K562 (cell line): ENCODE measurements around the gene KARS1. TPM values are rescaled to one million over a fixed set of nuclear protein-coding genes. Genes with fewer than 3 reads are reported as not detected.

Source experiments
- BRF1 ChIP-seq: IDR thresholded peaks from 3 replicates; pipeline ENCODE4 v1.6.1; 2011; ENCODE audit warnings: borderline replicate concordance, mild to moderate bottlenecking; ENCODE audit not compliant: insufficient read length; ENCODE audit errors: extremely low read depth
- DACH1 ChIP-seq: fragments of 450-650 bp; IDR thresholded peaks from 2 replicates; pipeline ENCODE4 v1.6.1; 2018; ENCODE audit not compliant: partially characterized antibody
- DPF2 ChIP-seq: fragments of 450-650 bp; IDR thresholded peaks from 2 replicates; pipeline ENCODE4 v1.6.1; 2016
- E2F6 ChIP-seq, 2 experiments: IDR thresholded peaks; 2 replicates each; pipeline ENCODE4 v1.6.1; 2011; ENCODE audit warnings: borderline replicate concordance in 1 of 2, control low read depth in 1 of 2, low read depth in 1 of 2, low read length in 1 of 2, mild to moderate bottlenecking in 1 of 2, mixed read lengths in 1 of 2, moderate library complexity in 1 of 2; ENCODE audit not compliant: insufficient read depth in 1 of 2, insufficient read length in 1 of 2, poor library complexity in 1 of 2, severe bottlenecking in 1 of 2; ENCODE audit errors: extremely low read depth in 1 of 2
- FOSL1 ChIP-seq: fragments of 200-800 bp; sonication (Bioruptor generic); conservative IDR thresholded peaks from 2 replicates; pipeline ENCODE4 v1.6.1; 2016; ENCODE audit warnings: missing genetic modification characterization, missing compliant biosample characterization
- GMEB1 ChIP-seq: fragments of 250-450 bp; sonication (Bioruptor Pico); IDR thresholded peaks from 2 replicates; pipeline ENCODE4 v1.4.0; 2020; ENCODE audit warnings: mild to moderate bottlenecking
- GTF3C2 ChIP-seq: IDR thresholded peaks from 3 replicates; pipeline ENCODE4 v1.6.1; 2011; ENCODE audit warnings: borderline replicate concordance, mild to moderate bottlenecking, moderate library complexity; ENCODE audit not compliant: insufficient read length; ENCODE audit errors: extremely low read depth
- MXD1 ChIP-seq: fragments of 250-450 bp; sonication (Bioruptor Pico); IDR thresholded peaks from 2 replicates; pipeline ENCODE4 v1.8.0; 2021; ENCODE audit warnings: borderline replicate concordance, mild to moderate bottlenecking, moderate library complexity; ENCODE audit not compliant: poor library complexity, severe bottlenecking
- PCBP2 ChIP-seq: fragments of 200-400 bp; formaldehyde crosslinking; IDR thresholded peaks from 2 replicates; pipeline ENCODE4 v1.6.1; 2018; ENCODE audit warnings: low read length, low read depth, mild to moderate bottlenecking, moderate library complexity; ENCODE audit not compliant: poor library complexity, severe bottlenecking
- SMARCA5 ChIP-seq: fragments of 450-650 bp; IDR thresholded peaks from 2 replicates; pipeline ENCODE4 v1.6.1; 2016
- USF1 ChIP-seq: sonication (generic); formaldehyde crosslinking; IDR thresholded peaks from 2 replicates; pipeline ENCODE4 v1.9.0; 2022; ENCODE audit warnings: mild to moderate bottlenecking, missing genetic modification reagents
- polyA plus RNA-seq, 8 experiments: library from polyadenylated mRNA; depleted of rRNA in 4 of 8; stranded (reverse) in 5 of 8; unstranded in 3 of 8; fragments of >200 nt; fragmentation: Nextera tagmentation in 2 of 8; fragmentation: Illumina TruSeq in 1 of 8; extraction: Ambion mirVana in 2 of 8; extraction: Trizol in 1 of 8; gene quantifications; 2 replicates each; pipeline versions ENCODE4 v1.2.1 to v1.2.3, GENCODE V29; 2011 to 2014; ENCODE audit warnings: inconsistent platforms in 1 of 8, missing spikeins in 1 of 8
- total RNA-seq, 7 experiments: library from RNA; depleted of rRNA in 6 of 7; stranded (reverse); fragments of >200 nt in 6 of 7; fragmentation: Illumina TruSeq in 2 of 7; extraction: Trizol in 2 of 7; gene quantifications; 2 replicates each; pipeline versions ENCODE4 v1.2.1 to v1.2.3, GENCODE V29; 2011 to 2021; ENCODE audit warnings: low replicate concordance in 1 of 7
- TF ChIP-seq, protein P1 (sequence below): sonication (generic); formaldehyde crosslinking; IDR thresholded peaks from 2 replicates; pipeline ENCODE4 v1.8.1; 2023; ENCODE audit warnings: mild to moderate bottlenecking, missing genetic modification reagents
- TF ChIP-seq, protein P2 (sequence below): fragments of 150-350 bp; IDR thresholded peaks from 2 replicates; pipeline ENCODE4 v1.6.1; 2014; ENCODE audit warnings: low read depth, mild to moderate bottlenecking, low read length, borderline replicate concordance

KARS1 gene
- total and polyA plus RNA-seq, 9 of the 15 experiments (the other 6 are each of a cell fraction or from before 2014, with no cell fraction given) = 223 to 386 (median 304) TPM

DNA sequence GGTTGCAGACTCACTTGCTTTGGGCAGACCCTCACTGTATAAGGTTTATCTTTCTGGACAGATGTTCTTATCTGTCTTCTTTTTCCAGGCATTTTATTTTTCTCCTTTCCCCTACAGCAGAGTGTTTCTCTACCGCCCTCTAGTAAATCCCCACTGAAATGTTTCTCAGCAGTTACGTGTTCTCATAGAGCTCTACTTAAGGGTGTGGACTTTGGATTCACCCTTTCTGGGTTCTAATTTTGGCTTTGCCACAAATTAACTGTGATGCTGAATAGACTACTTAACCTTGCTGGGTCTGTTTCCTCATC lies 26.3 kb downstream of the KARS1 start (continued):
- no peak for TF ChIP-seq E2F6 (IDR thresholded peaks at IDR 0.05; ENCODE audit: borderline replicate concordance in 1 of 2, extremely low read depth in 1 of 2, insufficient read depth in 1 of 2, insufficient read length in 1 of 2, low read depth in 1 of 2, low read length in 1 of 2, poor library complexity in 1 of 2, severe bottlenecking in 1 of 2)
- no peak for TF ChIP-seq DACH1
- no peak for TF ChIP-seq GMEB1 (CRISPR knock-in tag)
- TF ChIP-seq USF1 (CRISPR knock-in tag) = no peak
- no peak for TF ChIP-seq MXD1 (CRISPR knock-in tag)
- no peak for TF ChIP-seq BRF1
- peak; percentile 97 for TF ChIP-seq DPF2
- no peak for TF ChIP-seq PCBP2
- TF ChIP-seq, protein P1, sequence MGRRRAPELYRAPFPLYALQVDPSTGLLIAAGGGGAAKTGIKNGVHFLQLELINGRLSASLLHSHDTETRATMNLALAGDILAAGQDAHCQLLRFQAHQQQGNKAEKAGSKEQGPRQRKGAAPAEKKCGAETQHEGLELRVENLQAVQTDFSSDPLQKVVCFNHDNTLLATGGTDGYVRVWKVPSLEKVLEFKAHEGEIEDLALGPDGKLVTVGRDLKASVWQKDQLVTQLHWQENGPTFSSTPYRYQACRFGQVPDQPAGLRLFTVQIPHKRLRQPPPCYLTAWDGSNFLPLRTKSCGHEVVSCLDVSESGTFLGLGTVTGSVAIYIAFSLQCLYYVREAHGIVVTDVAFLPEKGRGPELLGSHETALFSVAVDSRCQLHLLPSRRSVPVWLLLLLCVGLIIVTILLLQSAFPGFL = no peak
- peak; percentile 27; the same call in 1 of the 2 replicates for TF ChIP-seq FOSL1 (tag)
- TF ChIP-seq, protein P2, sequence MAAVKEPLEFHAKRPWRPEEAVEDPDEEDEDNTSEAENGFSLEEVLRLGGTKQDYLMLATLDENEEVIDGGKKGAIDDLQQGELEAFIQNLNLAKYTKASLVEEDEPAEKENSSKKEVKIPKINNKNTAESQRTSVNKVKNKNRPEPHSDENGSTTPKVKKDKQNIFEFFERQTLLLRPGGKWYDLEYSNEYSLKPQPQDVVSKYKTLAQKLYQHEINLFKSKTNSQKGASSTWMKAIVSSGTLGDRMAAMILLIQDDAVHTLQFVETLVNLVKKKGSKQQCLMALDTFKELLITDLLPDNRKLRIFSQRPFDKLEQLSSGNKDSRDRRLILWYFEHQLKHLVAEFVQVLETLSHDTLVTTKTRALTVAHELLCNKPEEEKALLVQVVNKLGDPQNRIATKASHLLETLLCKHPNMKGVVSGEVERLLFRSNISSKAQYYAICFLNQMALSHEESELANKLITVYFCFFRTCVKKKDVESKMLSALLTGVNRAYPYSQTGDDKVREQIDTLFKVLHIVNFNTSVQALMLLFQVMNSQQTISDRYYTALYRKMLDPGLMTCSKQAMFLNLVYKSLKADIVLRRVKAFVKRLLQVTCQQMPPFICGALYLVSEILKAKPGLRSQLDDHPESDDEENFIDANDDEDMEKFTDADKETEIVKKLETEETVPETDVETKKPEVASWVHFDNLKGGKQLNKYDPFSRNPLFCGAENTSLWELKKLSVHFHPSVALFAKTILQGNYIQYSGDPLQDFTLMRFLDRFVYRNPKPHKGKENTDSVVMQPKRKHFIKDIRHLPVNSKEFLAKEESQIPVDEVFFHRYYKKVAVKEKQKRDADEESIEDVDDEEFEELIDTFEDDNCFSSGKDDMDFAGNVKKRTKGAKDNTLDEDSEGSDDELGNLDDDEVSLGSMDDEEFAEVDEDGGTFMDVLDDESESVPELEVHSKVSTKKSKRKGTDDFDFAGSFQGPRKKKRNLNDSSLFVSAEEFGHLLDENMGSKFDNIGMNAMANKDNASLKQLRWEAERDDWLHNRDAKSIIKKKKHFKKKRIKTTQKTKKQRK = no peak
- TF ChIP-seq SMARCA5 = no peak
- TF ChIP-seq GTF3C2 = no peak
